Skin epidermis (tissue), 12 donors: Measurements from ENCODE around the gene TTC13.

Experiments used
- H3K27ac ChIP-seq, 21 experiments: fragments of 200-600 bp; sonication (generic) in 11 of 21; one replicate each; pipeline ENCODE4 v1.5.0; 2020; ENCODE audit warnings: mild to moderate bottlenecking in 3 of 21, inconsistent platforms in 2 of 21, moderate library complexity in 2 of 21
- H3K4me3 ChIP-seq, 7 experiments: fragments of 200-600 bp; sonication (generic) in 2 of 7; one replicate each; pipeline ENCODE4 v1.5.0; 2020; ENCODE audit warnings: inconsistent platforms in 2 of 7, mild to moderate bottlenecking in 2 of 7, moderate library complexity in 1 of 7

Gene TTC13

GRCh38 chr1:230916587-230917283 is 61.9 kb downstream of the TTC13 start:
- H3K27ac ChIP-seq, result no peak overlapping the region

GRCh38 chr1:230915078-230915477 is 63.6 kb downstream of the TTC13 start:
- no peak overlapping the region for H3K27ac ChIP-seq
- no peak overlapping the region for H3K4me3 ChIP-seq

More at GRCh38 chr1:230916587-230917283, 61.9 kb downstream of the TTC13 start:
- no peak overlapping the region for H3K4me3 ChIP-seq

DNA sequence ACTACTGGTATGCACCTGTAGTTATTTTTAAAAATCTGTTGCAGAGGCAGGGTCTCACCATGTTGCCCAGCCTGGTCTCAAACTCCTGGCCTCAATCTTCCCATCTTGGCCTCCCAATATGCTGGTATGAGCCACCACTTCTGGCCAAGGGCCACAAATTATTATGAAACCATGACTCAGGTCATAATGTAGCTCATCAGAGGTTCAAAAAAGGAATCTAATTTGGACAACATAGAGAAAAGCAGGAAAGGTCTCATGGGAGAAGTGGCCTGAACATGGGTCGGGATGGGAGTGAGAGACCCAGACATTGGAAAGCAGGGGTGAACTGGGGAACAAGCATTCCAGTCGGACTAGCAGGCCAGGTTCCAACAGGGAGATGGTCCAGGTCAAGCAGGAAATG is 65.2 kb downstream of the TTC13 start:
- Histone ChIP-seq H3K4me3 (no peak overlapping the region), H3K27ac (no peak overlapping the region)

- H3K27ac ChIP-seq, result no peak overlapping the region
- H3K4me3 ChIP-seq, result no peak overlapping the region
These were observed 67.9 kb downstream of the TTC13 start for GRCh38 chr1:230910755-230911117.

- H3K4me3 ChIP-seq, result no peak overlapping the region
- H3K27ac ChIP-seq, result no peak overlapping the region
These were observed 68.5 kb downstream of the TTC13 start for GRCh38 chr1:230909974-230910754.

DNA sequence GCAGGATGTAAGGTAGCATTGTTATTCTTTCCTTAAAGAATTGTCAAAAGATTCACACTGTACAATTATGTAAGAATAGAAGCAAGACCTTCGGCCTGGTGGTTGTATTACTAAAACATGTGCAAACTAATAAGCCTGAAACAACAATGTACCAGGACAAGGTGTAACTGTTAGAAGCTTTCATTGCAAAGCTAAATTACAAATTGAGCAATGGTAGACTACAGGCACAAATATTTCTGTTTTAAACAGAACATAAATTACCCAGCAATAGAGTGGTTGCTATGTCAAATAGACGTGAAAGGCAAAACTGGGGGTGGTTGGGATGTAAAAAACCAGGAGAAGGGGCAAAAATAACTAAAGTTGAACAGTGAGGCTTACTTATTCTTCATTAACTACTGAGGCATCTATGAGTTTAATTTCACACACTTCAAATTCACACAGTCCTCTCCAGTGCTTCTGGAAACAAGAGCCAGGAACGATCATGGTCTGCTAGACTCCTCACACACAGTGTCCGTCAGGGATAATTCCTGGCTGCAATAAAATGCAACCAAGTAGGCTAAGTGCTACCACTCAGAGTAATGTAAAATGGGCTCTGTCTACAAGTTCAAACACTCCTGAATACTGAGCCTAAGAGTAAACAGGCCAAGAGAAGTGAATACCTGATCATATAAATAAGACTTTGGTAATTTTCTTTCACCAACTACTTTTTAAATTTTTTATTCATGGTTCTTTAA is 71.0 kb downstream of the TTC13 start:
- Histone ChIP-seq H3K4me3 (no peak overlapping the region), H3K27ac (no peak overlapping the region)

DNA sequence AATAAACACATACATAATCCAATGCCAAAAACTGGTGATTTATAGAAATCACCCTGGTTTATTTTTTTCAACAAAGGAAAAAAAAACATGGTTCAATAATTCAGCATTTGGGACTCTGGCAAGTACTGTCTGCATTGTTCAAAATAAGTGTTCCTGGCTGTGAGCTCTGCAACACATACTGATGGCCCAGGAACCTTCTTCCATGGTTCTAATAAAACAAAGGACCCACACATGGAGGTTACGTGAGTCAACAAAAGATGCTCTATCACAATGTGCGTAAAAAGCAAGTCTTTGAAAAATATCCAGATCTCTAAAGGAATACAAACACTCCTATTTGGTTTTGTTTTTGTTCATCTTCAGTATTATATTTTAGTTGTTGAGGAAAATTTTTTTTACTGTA is 72.4 kb downstream of the TTC13 start:
- no peak overlapping the region for H3K4me3 ChIP-seq
- H3K27ac ChIP-seq, result peak overlapping the region in 3 of 21 experiments; percentile 24 to 50 (median 31)

- H3K27ac ChIP-seq, result peak overlapping the region in 7 of 21 experiments; percentile 1 to 50 (median 29)
- H3K4me3 ChIP-seq, result no peak overlapping the region
These were observed 72.9 kb downstream of the TTC13 start for GRCh38 chr1:230905733-230906132.

DNA sequence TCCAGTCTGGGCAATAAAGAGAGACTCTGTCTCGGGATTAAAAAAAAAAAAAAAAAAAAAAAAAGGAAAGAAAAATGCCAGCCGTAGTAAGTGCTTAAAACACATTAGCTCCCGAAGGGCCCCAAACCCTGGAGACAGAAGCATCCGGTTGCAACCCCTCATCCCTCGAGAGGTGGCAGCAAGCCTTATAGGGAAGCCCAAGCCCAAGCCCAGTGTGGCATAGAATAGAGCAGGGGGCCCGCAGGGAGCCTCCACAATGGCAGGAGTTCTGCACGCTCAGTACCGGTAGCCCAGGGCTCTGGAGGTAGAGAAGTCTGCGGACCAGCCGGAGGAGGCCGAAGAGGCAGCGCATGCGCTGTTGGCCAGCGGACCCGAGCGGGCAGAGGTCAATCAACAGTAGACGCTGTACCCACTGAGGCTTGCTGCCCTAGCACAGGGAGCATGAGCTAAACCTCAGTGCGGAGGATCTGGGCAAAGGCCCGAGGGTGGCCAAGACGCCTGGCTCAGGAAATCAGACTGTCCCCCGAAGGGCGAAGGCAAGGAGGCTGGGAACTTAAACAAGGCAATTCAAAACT is 76.2 kb downstream of the TTC13 start:
- Histone ChIP-seq H3K4me3 (no peak overlapping the region), H3K27ac (no peak overlapping the region)

DNA sequence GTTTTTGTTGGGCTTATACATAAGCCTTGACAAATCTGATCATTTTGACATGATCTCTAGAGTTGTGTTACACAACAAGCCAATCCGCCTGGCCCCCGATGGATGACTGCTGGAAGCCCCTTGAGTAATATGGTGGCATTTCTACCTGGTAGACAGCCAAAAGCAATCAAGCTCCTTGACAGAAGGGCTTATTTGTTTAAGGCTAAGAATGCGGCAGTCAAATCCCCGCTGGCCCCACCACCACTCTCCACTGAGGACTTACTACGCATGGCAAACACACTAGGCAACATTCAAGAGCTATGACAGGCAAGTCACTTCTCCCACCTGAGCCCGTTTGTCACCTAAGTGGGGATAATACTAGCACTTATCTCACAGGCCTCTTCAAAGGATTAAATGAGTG is 77.0 kb downstream of the TTC13 start:
- H3K27ac ChIP-seq, result no peak overlapping the region

GRCh38 chr1:230900984-230901383 is 77.7 kb downstream of the TTC13 start:
- Histone ChIP-seq H3K27ac (no peak overlapping the region), H3K4me3 (no peak overlapping the region)

More for the DNA sequence above, 77.0 kb downstream of the TTC13 start:
- no peak overlapping the region for H3K4me3 ChIP-seq

DNA sequence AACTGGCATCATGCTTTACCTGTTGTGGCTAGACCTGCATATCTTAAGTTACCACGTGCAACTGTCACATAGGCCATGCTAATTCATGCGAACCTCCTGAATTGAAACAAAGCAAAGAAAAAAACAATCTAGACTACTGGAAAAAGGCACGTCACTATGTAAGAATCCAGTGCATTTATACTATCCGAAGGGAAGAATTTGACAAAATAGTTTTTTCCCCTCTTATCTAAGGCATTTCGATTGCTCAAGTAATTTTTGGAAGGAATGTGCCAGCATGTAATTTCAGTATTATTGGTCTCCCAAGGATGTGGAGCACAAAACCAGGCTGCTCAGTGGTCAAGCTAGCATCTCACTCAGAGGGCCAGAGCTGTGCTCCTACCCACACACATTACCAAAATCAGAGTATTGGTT is 78.8 kb downstream of the TTC13 start:
- Histone ChIP-seq H3K27ac (no peak overlapping the region), H3K4me3 (no peak overlapping the region)

DNA sequence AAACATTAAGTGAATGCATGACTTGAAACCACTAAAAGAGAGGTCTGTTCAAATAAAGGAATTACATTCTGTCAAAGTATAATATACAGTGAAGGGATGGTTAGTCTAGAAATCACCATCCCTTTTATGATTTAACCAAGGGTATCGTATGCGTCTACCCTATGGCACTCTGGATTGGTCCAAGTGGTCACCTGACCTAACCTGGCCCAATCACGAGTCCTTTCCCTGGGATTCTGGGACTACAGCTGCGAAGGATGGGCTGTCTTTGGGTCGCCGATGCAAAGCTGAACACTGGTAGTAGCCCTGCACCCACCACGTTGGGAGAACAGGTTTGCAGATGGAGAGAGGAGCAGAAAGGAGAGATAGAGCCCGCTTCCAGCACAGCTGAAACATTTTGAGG is 79.9 kb downstream of the TTC13 start:
- H3K27ac ChIP-seq, result no peak overlapping the region
- H3K4me3 ChIP-seq, result no peak overlapping the region

GRCh38 chr1:230898144-230898543 is 80.5 kb downstream of the TTC13 start:
- no peak overlapping the region for H3K4me3 ChIP-seq
- no peak overlapping the region for H3K27ac ChIP-seq

DNA sequence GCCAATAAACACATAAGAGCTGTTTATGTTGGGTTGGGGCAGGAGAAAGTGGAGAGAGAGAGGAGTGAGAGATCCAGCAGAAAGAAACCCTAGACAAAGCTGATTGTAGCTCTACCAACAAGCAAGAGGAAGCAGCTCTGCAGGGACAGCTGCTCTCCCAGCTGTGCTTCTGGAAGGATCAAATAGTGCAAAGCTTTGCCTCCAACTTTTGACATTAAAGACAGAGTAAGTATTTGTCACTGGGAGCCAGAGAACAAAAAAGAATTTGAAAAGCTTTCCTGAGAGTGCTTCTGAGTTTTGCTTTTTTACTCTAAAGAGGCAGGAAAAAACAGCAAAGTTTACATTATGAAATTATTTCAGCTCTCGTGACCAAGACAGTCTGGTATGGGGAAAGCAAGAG is 81.9 kb downstream of the TTC13 start:
- Histone ChIP-seq H3K4me3 (no peak overlapping the region), H3K27ac (no peak overlapping the region)

DNA sequence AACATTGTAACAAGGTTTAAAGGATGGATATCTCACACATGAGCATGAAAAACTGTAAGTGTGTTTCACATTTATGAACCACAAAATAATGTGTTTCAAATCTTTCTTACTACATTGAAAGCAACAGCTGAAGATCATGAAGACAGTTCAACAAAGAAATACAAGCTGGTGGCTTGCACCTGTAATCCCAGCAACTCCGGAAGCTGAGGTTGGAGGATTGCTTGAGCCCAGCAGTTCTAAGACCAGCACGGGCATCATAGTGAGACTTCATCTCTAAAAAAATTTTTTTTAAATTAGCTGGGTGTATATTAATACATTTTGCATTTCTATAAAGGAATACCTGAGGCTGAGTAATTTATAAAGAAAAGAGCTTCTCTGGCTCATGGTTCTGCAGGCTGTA is 83.2 kb downstream of the TTC13 start:
- Histone ChIP-seq H3K27ac (no peak overlapping the region), H3K4me3 (no peak overlapping the region)

DNA sequence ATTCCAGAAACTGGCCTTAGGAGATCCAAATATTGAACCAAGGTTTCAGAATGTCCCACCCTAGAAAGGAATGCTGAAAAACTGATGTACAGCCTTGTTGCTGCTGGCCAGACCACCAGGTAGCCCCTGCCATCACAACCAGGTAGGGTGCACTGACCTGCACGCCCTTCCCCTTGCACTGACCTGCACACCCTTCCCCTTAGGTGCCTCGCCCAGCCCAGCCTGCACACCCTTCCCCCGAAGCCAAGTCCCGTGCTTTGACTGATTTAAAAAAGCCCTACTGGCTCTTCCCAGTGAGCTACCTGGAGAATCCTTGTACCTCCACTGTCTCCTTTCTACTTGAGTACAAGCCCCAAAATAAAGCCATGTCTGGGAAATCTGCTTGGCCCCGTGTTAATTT is 84.0 kb downstream of the TTC13 start:
- Histone ChIP-seq H3K4me3 (no peak overlapping the region), H3K27ac (no peak overlapping the region)

DNA sequence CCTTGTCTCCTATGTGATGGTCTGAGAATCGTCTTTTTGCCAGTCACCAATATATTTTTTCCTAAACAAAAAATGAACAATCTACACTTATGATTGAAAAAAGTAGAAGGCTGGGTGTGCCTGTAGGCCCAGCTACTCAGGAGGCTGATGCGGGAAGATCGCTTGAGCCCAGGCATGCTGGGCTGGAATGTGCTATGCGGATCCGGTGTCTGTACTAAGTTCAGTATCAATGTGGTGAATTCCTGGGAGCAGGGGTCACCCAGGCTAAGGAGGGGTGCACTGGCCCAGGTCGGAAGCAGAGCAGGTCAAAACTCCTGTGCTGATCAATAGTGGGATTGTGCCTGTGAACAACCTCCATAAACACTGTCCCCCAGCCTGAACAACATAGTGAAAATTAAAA is 84.6 kb downstream of the TTC13 start:
- Histone ChIP-seq H3K27ac (no peak overlapping the region), H3K4me3 (no peak overlapping the region)

GRCh38 chr1:230892018-230892491 is 86.6 kb downstream of the TTC13 start:
- Histone ChIP-seq H3K27ac (peak overlapping the region in 5 of 21 experiments; percentile 3 to 42 (median 7)), H3K4me3 (no peak overlapping the region)

- H3K4me3 ChIP-seq, result no peak overlapping the region
- peak overlapping the region in 5 of 21 experiments; percentile 2 to 26 (median 7) for H3K27ac ChIP-seq
These were observed 87.2 kb downstream of the TTC13 start for GRCh38 chr1:230891413-230891812.
